GM21423 (cell line): ENCODE measurements around the gene GZF1.

ENCODE experiments used
- ATAC-seq: cut with Tn5 transposase; IDR thresholded peaks from one replicate; pipeline ENCODE4 v1.9.1; 2021; ENCODE audit warnings: mild to moderate bottlenecking, moderate library complexity; ENCODE audit not compliant: unreplicated experiment

The GZF1 gene

GRCh38 chr20:23368316-23369071 is 6.5 kb downstream of the GZF1 start:
- ATAC-seq: no peak

GRCh38 chr20:23369072-23369823 is 7.3 kb downstream of the GZF1 start:
- ATAC-seq: no peak

- ATAC-seq: no peak
Measured at GRCh38 chr20:23370274-23370673, 8.3 kb downstream of the GZF1 start.

GRCh38 chr20:23370873-23371272 is 8.9 kb downstream of the GZF1 start:
- no peak for ATAC-seq

GRCh38 chr20:23371496-23371895 is 9.5 kb downstream of the GZF1 start:
- no peak for ATAC-seq

GRCh38 chr20:23374441-23374840 is 12.5 kb downstream of the GZF1 start:
- no peak for ATAC-seq

- no peak for ATAC-seq
Measured at GRCh38 chr20:23375827-23376226, 13.8 kb downstream of the GZF1 start.

GRCh38 chr20:23379772-23380171 is 17.8 kb downstream of the GZF1 start:
- no peak for ATAC-seq

GRCh38 chr20:23381876-23382275 is 19.9 kb downstream of the GZF1 start:
- ATAC-seq: no peak

- ATAC-seq: no peak
Measured at GRCh38 chr20:23386304-23387117, 24.5 kb downstream of the GZF1 start.

GRCh38 chr20:23387118-23387443 is 25.1 kb downstream of the GZF1 start:
- ATAC-seq: no peak

GRCh38 chr20:23390091-23390774 is 28.3 kb downstream of the GZF1 start:
- no peak for ATAC-seq

GRCh38 chr20:23391707-23392310 is 29.8 kb downstream of the GZF1 start:
- no peak for ATAC-seq

GRCh38 chr20:23393996-23394775 is 32.2 kb downstream of the GZF1 start:
- no peak for ATAC-seq

- ATAC-seq: no peak
Measured at GRCh38 chr20:23396950-23397627, 35.1 kb downstream of the GZF1 start.

GRCh38 chr20:23397961-23398360 is 36.0 kb downstream of the GZF1 start:
- no peak for ATAC-seq

- ATAC-seq: peak; percentile 70
Measured at GRCh38 chr20:23399568-23400241, 37.7 kb downstream of the GZF1 start.

- no peak for ATAC-seq
Measured at GRCh38 chr20:23401051-23401450, 39.1 kb downstream of the GZF1 start.

- ATAC-seq: no peak
Measured at GRCh38 chr20:23403751-23404150, 41.8 kb downstream of the GZF1 start.
